ENCODE measurements around the gene NRIP1. TPM values are rescaled to one million over a fixed set of nuclear protein-coding genes. Genes with fewer than 3 reads are reported as not detected.
"Not testable (repeated sequence)": the region's sequence is repeated elsewhere in the genome, so short reads cannot be mapped to it uniquely, and the experiment has no call there.

The NRIP1 gene
- total RNA-seq, 2 experiments from 2014 or later = 12.4 to 12.8 TPM

DNA sequence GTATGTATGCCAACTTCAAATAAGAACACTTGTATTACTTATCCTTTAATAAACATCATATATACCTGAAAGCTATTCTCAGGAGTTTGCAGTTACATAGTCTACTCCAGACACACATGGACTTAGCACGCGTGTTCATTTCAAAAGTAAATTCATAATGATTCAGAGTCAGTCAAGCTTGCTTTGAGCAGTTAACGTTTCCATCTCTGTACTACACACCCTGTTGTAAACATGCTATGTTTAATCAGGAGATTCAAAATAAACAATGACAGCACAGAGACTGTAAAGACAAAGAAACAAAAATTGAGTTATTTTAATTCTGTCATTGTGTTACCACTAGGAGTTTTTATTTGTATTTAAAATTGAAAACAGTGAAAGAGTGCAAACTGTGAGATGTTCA, 119.6 kb downstream of the NRIP1 start:
- Mint-ChIP-seq H3K36me3 (ENCODE audit: low read depth) (no peaks in the 10 kb centered on the region), H3K27me3 (peaks cover 1% of the 10 kb centered on the region), H3K4me1 (ENCODE audit: low read depth) (no peaks in the 10 kb centered on the region), H3K4me3 (no peak overlapping the region), H3K27ac (no peak overlapping the region), H3K9me3 (peaks cover 4% of the 10 kb centered on the region)
- POLR2A ChIA-PET = no interaction called here
- CTCF ChIA-PET = no interaction called here
- intact Hi-C loops (cut with micrococcal nuclease) = no loop called here
- TF ChIP-seq CTCF (IDR thresholded peaks at IDR 0.05) = no peak
- DNase-seq (no peak), ATAC-seq (no peak)

DNA sequence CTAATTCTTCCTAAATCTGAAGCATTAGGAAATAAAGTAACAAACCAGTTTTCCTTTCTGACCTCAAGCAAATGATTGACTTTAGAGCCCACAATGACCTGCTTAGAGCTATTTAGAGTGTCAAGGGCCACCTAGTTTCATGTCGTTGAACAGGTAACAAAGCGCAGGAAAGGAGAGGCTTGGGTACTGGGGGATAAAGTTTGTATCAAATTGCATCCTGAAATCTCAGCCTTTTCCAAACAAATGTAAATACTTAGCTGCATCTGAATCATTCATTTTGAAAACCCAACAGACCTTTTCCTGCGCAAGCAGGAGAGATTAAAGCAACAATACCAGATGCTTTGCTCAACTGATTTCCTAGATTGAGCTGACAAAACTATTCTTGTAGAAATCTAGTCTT, 121.2 kb downstream of the NRIP1 start:
- no peaks in the 10 kb centered on the region for H3K4me1 Mint-ChIP-seq (ENCODE audit: low read depth)
- intact Hi-C loops (cut with micrococcal nuclease) = no loop called here
- H3K36me3 Mint-ChIP-seq (ENCODE audit: low read depth) = no peaks in the 10 kb centered on the region
- DNase-seq (no peak), ATAC-seq (no peak)
- CTCF ChIA-PET = no interaction called here
- no peak overlapping the region for H3K4me3 Mint-ChIP-seq
- H3K27me3 Mint-ChIP-seq = no peaks in the 10 kb centered on the region
- no peak overlapping the region for H3K27ac Mint-ChIP-seq
- no peak for TF ChIP-seq CTCF (IDR thresholded peaks at IDR 0.05)
- POLR2A ChIA-PET = no interaction called here
- peaks cover under 1% of the 10 kb centered on the region for H3K9me3 Mint-ChIP-seq

- no peak overlapping the region for H3K4me3 Mint-ChIP-seq
- H3K27ac Mint-ChIP-seq = no peak overlapping the region
- H3K4me1 Mint-ChIP-seq (ENCODE audit: low read depth) = no peaks in the 10 kb centered on the region
- no peak for TF ChIP-seq CTCF (IDR thresholded peaks at IDR 0.05)
- DNase-seq (no peak), ATAC-seq (no peak)
- H3K36me3 Mint-ChIP-seq (ENCODE audit: low read depth) = no peaks in the 10 kb centered on the region
- H3K9me3 Mint-ChIP-seq = peaks cover 3% of the 10 kb centered on the region
- ChIA-PET POLR2A (no interaction called here), CTCF (no interaction called here)
- no peaks in the 10 kb centered on the region for H3K27me3 Mint-ChIP-seq
- intact Hi-C loops (cut with micrococcal nuclease) = no loop called here
These were observed 121.9 kb downstream of the NRIP1 start for GRCh38 chr21:14942801-14943490.

DNA sequence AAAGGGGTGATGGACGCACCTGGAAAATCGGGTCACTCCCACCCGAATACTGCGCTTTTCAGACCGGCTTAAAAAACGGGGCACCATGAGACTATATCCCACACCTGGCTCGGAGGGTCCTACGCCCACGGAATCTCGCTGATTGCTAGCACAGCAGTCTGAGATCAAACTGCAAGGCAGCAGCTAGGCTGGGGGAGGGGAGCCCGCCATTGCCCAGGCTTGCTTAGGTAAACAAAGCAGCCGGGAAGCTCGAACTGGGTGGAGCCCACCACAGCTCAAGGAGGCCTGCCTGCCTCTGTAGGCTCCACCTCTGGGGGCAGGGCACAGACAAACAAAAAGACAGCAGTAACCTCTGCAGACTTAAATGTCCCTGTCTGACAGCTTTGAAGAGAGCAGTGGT, 137.5 kb downstream of the NRIP1 start:
- intact Hi-C loops (cut with micrococcal nuclease); H3K4me1 Mint-ChIP-seq (ENCODE audit: low read depth); H3K9me3 Mint-ChIP-seq; H3K27ac Mint-ChIP-seq; H3K27me3 Mint-ChIP-seq; POLR2A ChIA-PET; DNase-seq; H3K4me3 Mint-ChIP-seq; H3K36me3 Mint-ChIP-seq (ENCODE audit: low read depth); CTCF ChIA-PET; ATAC-seq: not testable (repeated sequence)

DNA sequence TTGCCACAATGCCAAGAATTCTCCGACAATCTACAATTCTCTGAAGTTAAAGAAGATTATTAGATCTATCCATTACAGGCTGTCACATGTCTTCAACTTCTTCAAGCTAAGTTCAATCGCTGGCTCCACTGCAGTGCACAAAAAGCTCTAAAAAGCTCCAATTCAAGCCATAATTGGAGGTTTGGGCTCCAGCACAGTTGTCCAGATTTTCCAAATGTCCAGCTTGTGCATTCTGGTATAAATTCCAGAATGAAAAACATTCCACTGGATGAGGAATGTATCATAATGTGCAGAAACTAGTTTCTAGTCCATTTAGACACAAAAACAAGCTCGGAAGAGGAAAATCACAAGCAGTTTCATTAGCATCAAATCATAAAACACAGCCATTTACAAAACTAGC, 138.6 kb downstream of the NRIP1 start:
- TF ChIP-seq CTCF (IDR thresholded peaks at IDR 0.05) = no peak
- no peak overlapping the region for H3K27ac Mint-ChIP-seq
- intact Hi-C loops (cut with micrococcal nuclease) = no loop called here

More for the DNA sequence above, 138.6 kb downstream of the NRIP1 start:
- Mint-ChIP-seq H3K9me3 (no peaks in the 10 kb centered on the region), H3K4me3 (no peak overlapping the region), H3K27me3 (no peaks in the 10 kb centered on the region), H3K4me1 (ENCODE audit: low read depth) (no peaks in the 10 kb centered on the region), H3K36me3 (ENCODE audit: low read depth) (no peaks in the 10 kb centered on the region)
- no peak for DNase-seq
- ChIA-PET CTCF (interaction anchor here (1.2 kb wide), 1 partner anchor 153 kb away, joined by 3 read pairs; no protein-coding TSS in a partner anchor), POLR2A (interaction anchor here (0.8 kb wide), 1 partner anchor 14 kb away, joined by 3 read pairs; no protein-coding TSS in a partner anchor)
- no peak for ATAC-seq

Measured in activated CD8-positive, alpha-beta T cell treated with anti-CD3 and anti-CD28 coated beads for 36 hours (primary cell).